Measurements from ENCODE around the gene MSRB1. TPM values are rescaled to one million over a fixed set of nuclear protein-coding genes. Genes with fewer than 3 reads are reported as not detected.

Gene MSRB1
- polyA plus RNA-seq, 2 of the 4 experiments (the other 2 are of a cell fraction) = 27.7 to 37.5 TPM

GRCh38 chr16:1983544-1984346 is 40.7 kb upstream of the MSRB1 start, which contains the start of gene GFER:
TSS of gene GFER (plus strand) at chr16:1984193. CDS start at chr16:1984219, 26 bp downstream.
- FAIRE-seq = no peak
- ChIA-PET CTCF (interaction anchor here (1.1 to 19.7 kb wide), 6 partner anchors 10 to 157 kb away, joined by 3 to 196 read pairs (median 7); partner anchors contain the start of gene ZNF598), POLR2A (interaction anchor here (0.6 to 5.4 kb wide), 5 partner anchors 12 to 603 kb away, joined by 3 to 50 read pairs (median 3); partner anchors contain the start of genes RPS2, TBL3 and TRAF7)
- Histone ChIP-seq H3K27ac (peak within 1 kb of the TSS; percentile 86 to 94), H3K9me3 (no peaks in the 10 kb centered on the region), H3K4me3 (peak within 1 kb of the TSS; percentile 67), H3K4me2 (peak within 1 kb of the TSS; percentile 88), H3K4me1 (peaks cover 37% of the 10 kb centered on the region)
- ATAC-seq = peak; percentile 72 to 85
- DNase-seq (ENCODE audit: low read depth in 1 of 2, low spot score in 1 of 2) = peak; percentile 94 to 96
- WGBS (ENCODE audit: missing lambda C conversion rate) = 0% methylated on average over 22 of the region's 109 CpGs
- TF ChIP-seq ESRRA (IDR thresholded peaks at IDR 0.05; ENCODE audit: borderline replicate concordance, low read length) = no peak
- TF ChIP-seq HOXB13 (CRISPR knock-in tag; IDR thresholded peaks at IDR 0.05; ENCODE audit: low read depth) = peak; percentile 66; the same call in 1 of the 2 replicates
- TF ChIP-seq RFX5 (IDR thresholded peaks at IDR 0.05) = 0 out of 2 replicates have a peak, but pooled peaks have one; percentile 17
- peak; percentile 96 for TF ChIP-seq KDM5A (IDR thresholded peaks at IDR 0.05)
- peak; percentile 66; the same call in 1 of the 2 replicates for TF ChIP-seq RNF2 (IDR thresholded peaks at IDR 0.05; ENCODE audit: borderline replicate concordance, low read depth)
- no peak for TF ChIP-seq BHLHE40 (IDR thresholded peaks at IDR 0.05; ENCODE audit: low read depth, low read length)
- TF ChIP-seq TFCP2L1 (CRISPR knock-in tag; IDR thresholded peaks at IDR 0.05) = 0 out of 2 replicates have a peak, but pooled peaks have one; percentile 63
- no peak; the same call in 1 of the 2 replicates for TF ChIP-seq ZSCAN20 (CRISPR knock-in tag; IDR thresholded peaks at IDR 0.05)
- TF ChIP-seq ZNF302 (CRISPR knock-in tag; IDR thresholded peaks at IDR 0.05) = no peak
- no peak for TF ChIP-seq EHMT2 (IDR thresholded peaks at IDR 0.05; ENCODE audit: low read depth)
- TF ChIP-seq MAX (IDR thresholded peaks at IDR 0.05) = peak; percentile 82
- TF ChIP-seq PHF8 (IDR thresholded peaks at IDR 0.05; ENCODE audit: borderline replicate concordance, low read depth) = peak; percentile 30
- no peak for TF ChIP-seq POLR2AphosphoS2 (conservative IDR thresholded peaks at IDR 0.05; ENCODE audit: low read length)
- peak; percentile 48; the same call in 1 of the 2 replicates for TF ChIP-seq NPAS2 (CRISPR knock-in tag; IDR thresholded peaks at IDR 0.05; ENCODE audit: borderline replicate concordance)
- no peak; a peak in 1 of 4 replicates for TF ChIP-seq CEBPB (IDR thresholded peaks at IDR 0.05)
- TF ChIP-seq FOSB (CRISPR knock-in tag; IDR thresholded peaks at IDR 0.05) = no peak
- no peak for TF ChIP-seq EP300 (IDR thresholded peaks at IDR 0.05)
- no peak for TF ChIP-seq HDAC2 (IDR thresholded peaks at IDR 0.05)
- TF ChIP-seq MAFK (IDR thresholded peaks at IDR 0.05; ENCODE audit: partially characterized antibody) = no peak
- peak; percentile 90 for TF ChIP-seq HOXB5 (CRISPR knock-in tag; IDR thresholded peaks at IDR 0.05)
- no peak for TF ChIP-seq USF2 (IDR thresholded peaks at IDR 0.05)
- TF ChIP-seq SREBF2 (IDR thresholded peaks at IDR 0.05) = no peak
- TF ChIP-seq JUNB (IDR thresholded peaks at IDR 0.05) = no peak
- no peak for TF ChIP-seq CBX8 (IDR thresholded peaks at IDR 0.05)
- no peak for TF ChIP-seq CHD2 (IDR thresholded peaks at IDR 0.05; ENCODE audit: low read length, partially characterized antibody)
- TF ChIP-seq ZC3H11A (IDR thresholded peaks at IDR 0.05) = no peak
- TF ChIP-seq FOXS1 (CRISPR knock-in tag; IDR thresholded peaks at IDR 0.05) = no peak
- TF ChIP-seq BCL3 (IDR thresholded peaks at IDR 0.05) = peak; percentile 81; the same call in 1 of the 3 replicates
- TF ChIP-seq POLR2A (IDR thresholded peaks at IDR 0.05; ENCODE audit: low read length) = peak; percentile 85
- TF ChIP-seq CHD4 (IDR thresholded peaks at IDR 0.05; ENCODE audit: borderline replicate concordance) = no peak
- TF ChIP-seq CBX2 (IDR thresholded peaks at IDR 0.05; ENCODE audit: borderline replicate concordance, low read depth) = no peak
- peak; percentile 46; the same call in 1 of the 2 replicates for TF ChIP-seq MAZ (IDR thresholded peaks at IDR 0.05; ENCODE audit: borderline replicate concordance, low read depth, low read length)
- no peak for TF ChIP-seq ELK1 (IDR thresholded peaks at IDR 0.05; ENCODE audit: low read depth, low read length)
- TF ChIP-seq REST (IDR thresholded peaks at IDR 0.05) = no peak
- TF ChIP-seq NR3C1 (IDR thresholded peaks at IDR 0.05) = no peak
- TF ChIP-seq RARB (CRISPR knock-in tag; IDR thresholded peaks at IDR 0.05) = no peak

Data from A549 (cell line).